ENCODE measurements around the gene USP3. TPM values are rescaled to one million over a fixed set of nuclear protein-coding genes. Genes with fewer than 3 reads are reported as not detected.

USP3 gene
- total RNA-seq, 4 donors from 2014 or later: 40.1 to 46.5 (median 41.3) TPM

GRCh38 chr15:63497642-63498467, 6.5 kb upstream of the USP3 start:
- DNase-seq (ENCODE audit: extremely low spot score): no peak
- peak; percentile 16 to 28 for TF ChIP-seq POLR2AphosphoS5 (IDR thresholded peaks at IDR 0.05)
- TF ChIP-seq, protein P1, sequence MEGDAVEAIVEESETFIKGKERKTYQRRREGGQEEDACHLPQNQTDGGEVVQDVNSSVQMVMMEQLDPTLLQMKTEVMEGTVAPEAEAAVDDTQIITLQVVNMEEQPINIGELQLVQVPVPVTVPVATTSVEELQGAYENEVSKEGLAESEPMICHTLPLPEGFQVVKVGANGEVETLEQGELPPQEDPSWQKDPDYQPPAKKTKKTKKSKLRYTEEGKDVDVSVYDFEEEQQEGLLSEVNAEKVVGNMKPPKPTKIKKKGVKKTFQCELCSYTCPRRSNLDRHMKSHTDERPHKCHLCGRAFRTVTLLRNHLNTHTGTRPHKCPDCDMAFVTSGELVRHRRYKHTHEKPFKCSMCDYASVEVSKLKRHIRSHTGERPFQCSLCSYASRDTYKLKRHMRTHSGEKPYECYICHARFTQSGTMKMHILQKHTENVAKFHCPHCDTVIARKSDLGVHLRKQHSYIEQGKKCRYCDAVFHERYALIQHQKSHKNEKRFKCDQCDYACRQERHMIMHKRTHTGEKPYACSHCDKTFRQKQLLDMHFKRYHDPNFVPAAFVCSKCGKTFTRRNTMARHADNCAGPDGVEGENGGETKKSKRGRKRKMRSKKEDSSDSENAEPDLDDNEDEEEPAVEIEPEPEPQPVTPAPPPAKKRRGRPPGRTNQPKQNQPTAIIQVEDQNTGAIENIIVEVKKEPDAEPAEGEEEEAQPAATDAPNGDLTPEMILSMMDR (IDR thresholded peaks at IDR 0.05): no peak
- Histone ChIP-seq H3K4me1 (peaks cover 21 to 27% (median 23%) of the 10 kb centered on the region in 4 donors), H3K4me3 (no peak overlapping the region), H3K36me3 (no peaks in the 10 kb centered on the region), H3K9me3 (no peaks in the 10 kb centered on the region), H3K27ac (replicated peaks in 1 of 4) (peak overlapping the region in 2 of 4 donors; percentile 2 to 17), H3K27me3 (no peaks in the 10 kb centered on the region)
- 69% methylated on average over 8 of the region's 8 CpGs for WGBS
- intact Hi-C loops (cut with DNase I): no loop called here

DNA sequence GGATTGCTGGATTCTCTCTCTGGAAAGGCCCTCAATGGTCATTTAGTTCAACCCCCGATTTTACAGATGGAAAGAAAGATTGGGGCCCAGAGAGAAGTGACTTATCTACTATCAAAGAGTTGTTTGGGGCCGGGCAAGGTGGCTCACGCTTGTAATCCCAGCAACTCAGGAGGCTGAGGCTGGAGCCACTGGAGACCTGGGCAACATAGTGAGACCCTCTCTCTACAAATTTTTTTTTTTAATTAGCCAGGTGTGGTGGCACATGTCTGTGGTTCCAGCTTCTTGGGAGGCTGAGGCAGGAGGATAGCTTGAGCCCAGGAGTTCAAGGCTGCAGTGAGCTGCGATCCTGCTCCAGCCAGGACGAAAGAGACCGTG, 5.2 kb upstream of the USP3 start:
- peaks cover 0 to under 1% (median 0%) of the 10 kb centered on the region in 4 donors for H3K27me3 ChIP-seq
- peak overlapping the region in 2 of 4 donors; percentile 9 to 48 for H3K27ac ChIP-seq (replicated peaks in 1 of 4)
- no peak overlapping the region for H3K4me3 ChIP-seq
- no peaks in the 10 kb centered on the region for H3K36me3 ChIP-seq
- H3K4me1 ChIP-seq: peaks cover 32 to 37% (median 35%) of the 10 kb centered on the region in 4 donors
- no peak for DNase-seq (ENCODE audit: extremely low spot score)
- H3K9me3 ChIP-seq: no peaks in the 10 kb centered on the region
- intact Hi-C loops (cut with DNase I): no loop called here
- WGBS: 94% methylated on average over 6 of the region's 6 CpGs
- no peak for TF ChIP-seq POLR2A (IDR thresholded peaks at IDR 0.05; ENCODE audit: low read depth)

DNA sequence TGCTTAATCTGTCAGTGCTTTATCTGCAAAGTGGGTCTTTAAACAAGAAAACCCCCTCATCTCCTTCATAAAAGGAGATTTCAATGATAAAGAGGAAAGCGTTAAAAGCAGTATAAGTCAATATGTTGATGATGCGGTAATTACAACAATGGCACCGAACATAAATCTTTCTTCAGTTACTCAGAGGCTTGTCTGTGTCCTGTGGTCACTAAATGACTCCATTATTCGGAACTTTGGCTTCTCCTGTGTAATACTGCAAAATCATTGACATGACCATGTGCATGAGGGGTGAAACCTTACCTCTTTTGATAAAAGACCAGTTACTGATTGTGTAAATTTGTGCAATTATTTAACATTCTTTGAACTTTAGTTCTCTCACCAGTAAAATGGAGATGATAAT, 4.8 kb upstream of the USP3 start:
- Histone ChIP-seq H3K4me1 (peaks cover 32 to 37% (median 35%) of the 10 kb centered on the region in 4 donors), H3K27me3 (peaks cover 0 to 5% (median 0%) of the 10 kb centered on the region in 4 donors), H3K27ac (replicated peaks in 1 of 4) (peak overlapping the region in 1 of 4 donors; percentile 9), H3K9me3 (no peaks in the 10 kb centered on the region), H3K4me3 (no peak overlapping the region), H3K36me3 (no peaks in the 10 kb centered on the region)
- intact Hi-C loops (cut with DNase I): loop anchor here (5.0 kb wide), 1 partner anchor 53 kb away; no protein-coding TSS in a partner anchor
- no peak for DNase-seq (ENCODE audit: extremely low spot score)
- 95% methylated on average over 4 of the region's 4 CpGs for WGBS
- TF ChIP-seq POLR2AphosphoS5 (IDR thresholded peaks at IDR 0.05) (no peak), POLR2A (IDR thresholded peaks at IDR 0.05; ENCODE audit: low read depth) (no peak), EP300 (IDR thresholded peaks at IDR 0.05) (no peak)
- TF ChIP-seq, protein P1 (IDR thresholded peaks at IDR 0.05): no peak

DNA sequence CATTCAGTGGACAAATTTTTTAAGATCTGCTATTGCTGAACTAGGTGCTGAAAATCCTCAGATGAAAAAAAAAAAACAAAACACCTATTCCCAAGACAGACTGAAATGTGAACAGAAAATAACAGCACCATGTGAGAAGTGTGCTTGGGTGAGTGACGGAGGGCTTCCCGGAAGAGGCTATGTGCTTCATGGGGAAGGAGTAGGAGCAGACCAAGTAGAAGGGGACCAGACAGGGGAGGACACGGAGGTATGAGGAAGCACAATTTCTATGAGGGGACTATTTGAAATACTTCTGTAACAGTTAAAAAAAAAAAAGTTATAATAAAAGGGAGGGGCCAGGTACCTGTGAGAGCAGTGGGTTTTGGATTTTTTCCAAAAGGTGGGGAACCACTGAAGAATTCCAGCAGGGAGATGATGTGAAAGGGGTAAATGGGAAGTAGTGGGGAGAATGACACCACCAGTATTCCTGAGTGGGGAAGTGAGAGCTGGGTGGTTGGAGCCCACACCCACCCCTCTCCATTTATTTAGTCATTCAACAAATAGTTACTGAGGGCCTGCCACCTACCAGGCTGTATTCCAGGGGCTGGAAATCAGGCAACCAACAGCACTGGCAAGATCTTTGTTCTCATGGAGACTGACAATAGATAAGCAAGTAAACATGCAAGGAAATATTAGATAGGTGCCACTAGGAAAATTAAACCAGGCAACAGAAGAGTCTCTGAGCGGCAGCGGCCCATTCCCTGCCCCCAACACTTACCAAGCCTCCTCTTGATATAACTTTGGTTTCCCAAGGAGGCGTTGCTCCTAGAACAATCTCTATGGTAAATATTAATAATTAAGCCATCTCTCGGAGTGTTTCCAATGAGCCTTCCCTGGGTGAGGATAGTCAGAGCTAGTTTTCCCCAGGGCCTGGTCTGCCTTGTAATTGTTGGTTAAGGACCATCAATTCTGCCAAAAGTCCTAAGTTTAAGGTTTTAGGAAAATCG, 3.8 kb upstream of the USP3 start:
- WGBS: 54% methylated on average over 8 of the region's 8 CpGs
- intact Hi-C loops (cut with DNase I): loop anchor here (5.0 kb wide), 1 partner anchor 52 kb away; no protein-coding TSS in a partner anchor
- no peak for DNase-seq (ENCODE audit: extremely low spot score)
- H3K4me1 ChIP-seq: peaks cover 32 to 37% (median 35%) of the 10 kb centered on the region in 4 donors
- no peaks in the 10 kb centered on the region for H3K36me3 ChIP-seq
- H3K9me3 ChIP-seq: no peaks in the 10 kb centered on the region
- H3K27me3 ChIP-seq: peaks cover 0 to 5% (median 0%) of the 10 kb centered on the region in 4 donors
- H3K4me3 ChIP-seq: peak overlapping the region; percentile 43 to 47 (median 44)
- peak overlapping the region; percentile 99 to 100 (median 99) for H3K27ac ChIP-seq (replicated peaks in 1 of 4)
- TF ChIP-seq POLR2AphosphoS5 (IDR thresholded peaks at IDR 0.05): no peak
- TF ChIP-seq POLR2A (IDR thresholded peaks at IDR 0.05; ENCODE audit: low read depth): no peak
- TF ChIP-seq, protein P1 (IDR thresholded peaks at IDR 0.05): no peak
- TF ChIP-seq EP300 (IDR thresholded peaks at IDR 0.05): no peak

All from esophagus muscularis mucosa (tissue), 4 donors.